ENCODE results near the gene MAGEB17.

GRCh38 chrX:16188687-16189086 lies 21.4 kb downstream of the MAGEB17 start:
- TF ChIP-seq, protein P1, sequence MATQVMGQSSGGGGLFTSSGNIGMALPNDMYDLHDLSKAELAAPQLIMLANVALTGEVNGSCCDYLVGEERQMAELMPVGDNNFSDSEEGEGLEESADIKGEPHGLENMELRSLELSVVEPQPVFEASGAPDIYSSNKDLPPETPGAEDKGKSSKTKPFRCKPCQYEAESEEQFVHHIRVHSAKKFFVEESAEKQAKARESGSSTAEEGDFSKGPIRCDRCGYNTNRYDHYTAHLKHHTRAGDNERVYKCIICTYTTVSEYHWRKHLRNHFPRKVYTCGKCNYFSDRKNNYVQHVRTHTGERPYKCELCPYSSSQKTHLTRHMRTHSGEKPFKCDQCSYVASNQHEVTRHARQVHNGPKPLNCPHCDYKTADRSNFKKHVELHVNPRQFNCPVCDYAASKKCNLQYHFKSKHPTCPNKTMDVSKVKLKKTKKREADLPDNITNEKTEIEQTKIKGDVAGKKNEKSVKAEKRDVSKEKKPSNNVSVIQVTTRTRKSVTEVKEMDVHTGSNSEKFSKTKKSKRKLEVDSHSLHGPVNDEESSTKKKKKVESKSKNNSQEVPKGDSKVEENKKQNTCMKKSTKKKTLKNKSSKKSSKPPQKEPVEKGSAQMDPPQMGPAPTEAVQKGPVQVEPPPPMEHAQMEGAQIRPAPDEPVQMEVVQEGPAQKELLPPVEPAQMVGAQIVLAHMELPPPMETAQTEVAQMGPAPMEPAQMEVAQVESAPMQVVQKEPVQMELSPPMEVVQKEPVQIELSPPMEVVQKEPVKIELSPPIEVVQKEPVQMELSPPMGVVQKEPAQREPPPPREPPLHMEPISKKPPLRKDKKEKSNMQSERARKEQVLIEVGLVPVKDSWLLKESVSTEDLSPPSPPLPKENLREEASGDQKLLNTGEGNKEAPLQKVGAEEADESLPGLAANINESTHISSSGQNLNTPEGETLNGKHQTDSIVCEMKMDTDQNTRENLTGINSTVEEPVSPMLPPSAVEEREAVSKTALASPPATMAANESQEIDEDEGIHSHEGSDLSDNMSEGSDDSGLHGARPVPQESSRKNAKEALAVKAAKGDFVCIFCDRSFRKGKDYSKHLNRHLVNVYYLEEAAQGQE (IDR thresholded peaks at IDR 0.05; ENCODE audit: insufficient replicate concordance, low read depth) = no peak
- TF ChIP-seq, protein P2, sequence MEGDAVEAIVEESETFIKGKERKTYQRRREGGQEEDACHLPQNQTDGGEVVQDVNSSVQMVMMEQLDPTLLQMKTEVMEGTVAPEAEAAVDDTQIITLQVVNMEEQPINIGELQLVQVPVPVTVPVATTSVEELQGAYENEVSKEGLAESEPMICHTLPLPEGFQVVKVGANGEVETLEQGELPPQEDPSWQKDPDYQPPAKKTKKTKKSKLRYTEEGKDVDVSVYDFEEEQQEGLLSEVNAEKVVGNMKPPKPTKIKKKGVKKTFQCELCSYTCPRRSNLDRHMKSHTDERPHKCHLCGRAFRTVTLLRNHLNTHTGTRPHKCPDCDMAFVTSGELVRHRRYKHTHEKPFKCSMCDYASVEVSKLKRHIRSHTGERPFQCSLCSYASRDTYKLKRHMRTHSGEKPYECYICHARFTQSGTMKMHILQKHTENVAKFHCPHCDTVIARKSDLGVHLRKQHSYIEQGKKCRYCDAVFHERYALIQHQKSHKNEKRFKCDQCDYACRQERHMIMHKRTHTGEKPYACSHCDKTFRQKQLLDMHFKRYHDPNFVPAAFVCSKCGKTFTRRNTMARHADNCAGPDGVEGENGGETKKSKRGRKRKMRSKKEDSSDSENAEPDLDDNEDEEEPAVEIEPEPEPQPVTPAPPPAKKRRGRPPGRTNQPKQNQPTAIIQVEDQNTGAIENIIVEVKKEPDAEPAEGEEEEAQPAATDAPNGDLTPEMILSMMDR (IDR thresholded peaks at IDR 0.05; ENCODE audit: insufficient read depth, low read length) = no peak
- TF ChIP-seq POLR2AphosphoS5 (IDR thresholded peaks at IDR 0.05; ENCODE audit: low read depth) = no peak
- TF ChIP-seq SPI1 (IDR thresholded peaks at IDR 0.05; ENCODE audit: borderline replicate concordance, low read depth) = no peak
